Stomach smooth muscle (tissue), 2 donors: Measurements from ENCODE around the gene BMPR1A.
A peak's percentile ranks its signal among the peaks of the same experiment; 100 is the strongest.

Experiments
- H3K27ac ChIP-seq: one replicate; pipeline ENCODE4 v1.7.0; 2013; ENCODE audit warnings: mild to moderate bottlenecking, low read length, inconsistent platforms
- H3K27me3 ChIP-seq, 2 donors: one replicate each; pipeline ENCODE4 v1.7.0; 2013; ENCODE audit warnings: low read length in 2 of 2; ENCODE audit not compliant: insufficient read depth in 2 of 2, control insufficient read depth in 1 of 2
- H3K36me3 ChIP-seq, 2 donors: one replicate each; pipeline ENCODE4 v1.7.0; 2013; ENCODE audit warnings: low read length in 2 of 2; ENCODE audit not compliant: control insufficient read depth in 2 of 2, insufficient read depth in 2 of 2
- H3K4me1 ChIP-seq: one replicate; pipeline ENCODE4 v1.7.0; 2013; ENCODE audit warnings: low read length; ENCODE audit not compliant: control insufficient read depth, insufficient read depth
- H3K4me3 ChIP-seq, 2 donors: one replicate each; pipeline ENCODE4 v1.7.0; 2013; ENCODE audit warnings: low read length in 2 of 2
- H3K9ac ChIP-seq, 2 donors: one replicate each; pipeline ENCODE4 v1.7.0; 2013; ENCODE audit warnings: low read length in 2 of 2, mild to moderate bottlenecking in 1 of 2
- H3K9me3 ChIP-seq, 2 donors: one replicate each; pipeline ENCODE4 v1.7.0; 2013; ENCODE audit warnings: low read length in 2 of 2; ENCODE audit not compliant: control insufficient read depth in 2 of 2
- donor health status: healthy.
- donor health status: Pancreatic carcinoma.

BMPR1A gene

DNA sequence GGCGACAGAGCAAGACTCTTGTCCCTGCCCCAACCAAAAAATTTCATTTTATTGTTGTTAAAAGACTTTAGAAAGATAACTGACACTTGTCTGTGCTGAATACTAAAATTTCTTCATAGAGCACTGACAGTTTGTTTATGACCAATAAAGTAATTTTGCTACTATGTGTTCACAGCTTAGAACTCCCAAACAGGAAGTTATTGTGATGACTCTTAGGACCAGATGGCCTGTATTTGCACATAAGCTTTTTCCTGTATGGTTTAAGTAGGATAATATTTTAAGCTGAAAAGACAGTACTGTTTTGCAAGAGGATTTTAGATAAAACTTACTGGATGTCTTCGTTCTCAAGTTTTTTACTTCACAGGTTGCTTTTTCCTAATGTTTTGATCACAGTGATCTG is 120.3 kb downstream of the BMPR1A start:
- no peak overlapping the region for H3K9ac ChIP-seq
- H3K27ac ChIP-seq = no peak overlapping the region
- H3K9me3 ChIP-seq = no peaks in the 10 kb centered on the region
- no peaks in the 10 kb centered on the region for H3K27me3 ChIP-seq
- H3K36me3 ChIP-seq = peaks cover 0 to 10% of the 10 kb centered on the region in 2 donors
- peaks cover 3% of the 10 kb centered on the region for H3K4me1 ChIP-seq
- H3K4me3 ChIP-seq = no peak overlapping the region

DNA sequence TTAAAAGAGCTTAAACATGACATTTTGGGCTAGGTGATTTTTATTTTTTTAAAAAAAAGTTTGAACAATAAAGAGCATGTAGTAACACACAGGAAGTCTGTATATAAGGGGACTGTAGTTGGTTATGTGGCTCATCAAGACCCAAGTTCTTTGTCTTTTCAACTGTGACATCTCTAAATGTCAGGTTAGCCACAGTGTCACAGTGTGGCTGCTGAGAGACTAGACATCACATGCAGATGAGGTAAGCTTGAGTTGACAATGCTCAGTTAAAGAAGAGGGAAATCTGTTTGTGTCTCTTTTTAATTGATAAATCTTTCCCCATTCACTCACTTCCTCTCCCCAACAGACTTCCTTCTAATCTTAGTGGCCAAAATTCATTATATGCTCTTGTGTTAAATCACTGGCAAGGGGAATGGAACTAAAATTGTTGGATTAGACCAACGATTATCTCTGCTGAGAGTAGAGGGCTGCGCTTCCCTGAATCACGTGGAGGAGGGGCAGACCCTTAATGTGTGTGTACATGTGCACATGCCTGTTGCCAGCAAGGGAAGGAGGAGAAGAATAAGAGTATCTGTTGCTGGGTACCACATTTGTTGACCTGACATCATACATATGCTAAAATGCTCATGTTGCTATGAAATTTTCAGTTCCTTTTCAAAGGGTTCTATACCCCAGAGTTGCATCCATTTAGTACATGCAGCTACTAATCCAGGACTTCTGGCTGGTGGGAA is 122.7 kb downstream of the BMPR1A start:
- no peaks in the 10 kb centered on the region for H3K27me3 ChIP-seq
- H3K9ac ChIP-seq = no peak overlapping the region
- no peak overlapping the region for H3K27ac ChIP-seq
- H3K4me3 ChIP-seq = no peak overlapping the region
- peaks cover 0 to 10% of the 10 kb centered on the region in 2 donors for H3K36me3 ChIP-seq
- H3K9me3 ChIP-seq = no peaks in the 10 kb centered on the region
- H3K4me1 ChIP-seq = no peaks in the 10 kb centered on the region

DNA sequence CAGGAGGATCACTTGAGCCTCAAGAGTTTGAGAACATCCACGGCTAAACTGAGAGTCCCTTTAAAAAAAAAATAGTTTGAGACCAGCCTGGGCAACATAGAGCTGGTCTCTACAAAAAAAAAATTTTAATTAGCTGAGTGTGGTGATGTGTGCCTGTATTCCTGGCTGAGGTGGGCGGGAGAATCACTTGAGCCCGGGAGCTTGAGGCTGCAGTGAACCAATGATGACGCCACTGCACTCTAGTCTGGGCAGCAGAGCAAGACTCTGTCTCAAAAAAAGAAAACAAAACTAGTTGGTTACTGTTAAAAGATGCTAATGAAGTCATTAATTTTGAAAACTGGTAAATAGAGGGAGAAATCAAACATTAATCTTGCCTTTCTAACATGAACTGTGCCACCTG is 124.6 kb downstream of the BMPR1A start:
- H3K4me3 ChIP-seq = no peak overlapping the region
- H3K36me3 ChIP-seq = peaks cover 0 to 10% of the 10 kb centered on the region in 2 donors
- no peak overlapping the region for H3K9ac ChIP-seq
- H3K27me3 ChIP-seq = no peaks in the 10 kb centered on the region
- no peaks in the 10 kb centered on the region for H3K9me3 ChIP-seq
- H3K4me1 ChIP-seq = no peaks in the 10 kb centered on the region
- H3K27ac ChIP-seq = no peak overlapping the region

DNA sequence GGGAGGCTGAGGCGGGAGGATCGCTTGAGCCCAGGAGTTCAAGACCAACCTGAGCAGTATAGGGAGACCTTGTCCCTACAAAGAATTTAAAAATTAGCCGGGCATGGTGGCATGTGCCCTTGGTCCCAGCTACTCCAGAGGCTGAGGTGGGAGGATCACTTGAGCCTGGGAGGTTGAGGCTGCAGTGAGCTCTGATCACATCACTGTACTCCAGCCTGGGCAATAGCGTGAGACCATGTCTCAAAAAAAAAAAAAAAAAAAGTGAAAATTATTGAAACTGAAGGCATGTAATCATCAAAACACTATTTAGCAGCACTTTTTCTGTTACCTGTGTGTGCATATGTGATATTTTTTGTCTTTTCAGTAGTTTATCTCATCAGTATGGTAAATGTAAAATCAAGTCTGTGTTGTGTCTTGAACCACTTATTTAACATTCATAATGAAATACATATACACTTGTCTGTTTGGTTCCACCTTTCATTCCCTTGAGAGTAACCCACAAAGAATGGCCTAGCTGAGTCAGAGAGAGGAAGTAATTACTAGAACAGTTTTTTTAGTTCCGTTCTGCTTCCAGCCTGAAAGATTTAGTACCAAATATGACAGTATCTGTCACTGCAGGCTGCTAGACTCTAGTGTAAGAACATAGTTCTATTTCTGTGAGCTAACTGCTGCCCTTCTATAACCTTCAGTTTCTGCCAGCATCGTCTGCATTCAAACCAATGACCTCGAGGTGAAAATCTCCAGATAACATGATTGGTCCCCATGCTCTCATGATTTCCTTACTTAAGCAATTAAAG is 132.4 kb downstream of the BMPR1A start:
- H3K27me3 ChIP-seq = no peaks in the 10 kb centered on the region
- peak overlapping the region; percentile 18 for H3K27ac ChIP-seq
- no peak overlapping the region for H3K4me3 ChIP-seq
- H3K36me3 ChIP-seq = peaks cover 0 to 6% of the 10 kb centered on the region in 2 donors
- H3K4me1 ChIP-seq = peaks cover 6% of the 10 kb centered on the region
- H3K9me3 ChIP-seq = no peaks in the 10 kb centered on the region
- H3K9ac ChIP-seq = no peak overlapping the region

DNA sequence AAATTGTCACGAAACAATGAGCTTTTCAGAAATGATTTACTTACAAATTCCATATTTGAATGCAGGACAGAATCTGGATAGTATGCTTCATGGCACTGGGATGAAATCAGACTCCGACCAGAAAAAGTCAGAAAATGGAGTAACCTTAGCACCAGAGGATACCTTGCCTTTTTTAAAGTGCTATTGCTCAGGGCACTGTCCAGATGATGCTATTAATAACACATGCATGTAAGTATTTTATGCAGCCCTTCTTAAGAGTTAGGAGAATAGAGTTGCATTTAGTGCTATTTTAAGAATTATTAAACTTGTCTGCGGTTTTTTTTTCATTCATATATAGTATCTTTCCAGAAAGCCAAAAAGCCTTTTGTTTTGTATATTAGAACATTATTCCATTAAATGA is 133.6 kb downstream of the BMPR1A start:
- Histone ChIP-seq H3K9ac (no peak overlapping the region), H3K27me3 (no peaks in the 10 kb centered on the region), H3K36me3 (peaks cover 0 to 6% of the 10 kb centered on the region in 2 donors), H3K9me3 (no peaks in the 10 kb centered on the region), H3K4me3 (no peak overlapping the region), H3K4me1 (peaks cover 6% of the 10 kb centered on the region), H3K27ac (no peak overlapping the region)

DNA sequence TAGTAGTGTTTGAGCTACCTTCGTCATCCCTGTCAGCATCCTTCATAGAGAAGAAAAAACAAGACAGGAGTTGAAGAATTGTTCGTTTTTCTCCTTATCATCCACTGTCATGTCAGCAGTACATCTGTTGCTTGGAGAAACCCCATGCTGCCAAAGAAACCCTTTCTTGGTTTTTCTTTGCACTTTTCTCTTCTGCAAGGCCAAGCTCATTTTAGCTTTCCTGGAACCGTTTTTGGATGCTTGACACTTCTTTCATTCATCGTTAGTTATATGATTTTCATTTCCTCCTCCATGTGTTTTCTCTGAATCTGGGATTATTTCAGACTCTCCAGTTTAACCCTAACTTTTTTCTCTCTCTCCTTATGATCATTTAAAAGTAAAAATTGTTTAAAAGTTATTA is 142.1 kb downstream of the BMPR1A start:
- H3K27ac ChIP-seq = no peak overlapping the region
- H3K9ac ChIP-seq = no peak overlapping the region
- H3K27me3 ChIP-seq = no peaks in the 10 kb centered on the region
- peaks cover 6 to 9% of the 10 kb centered on the region in 2 donors for H3K36me3 ChIP-seq
- no peaks in the 10 kb centered on the region for H3K9me3 ChIP-seq
- H3K4me1 ChIP-seq = peaks cover 13% of the 10 kb centered on the region
- H3K4me3 ChIP-seq = no peak overlapping the region

DNA sequence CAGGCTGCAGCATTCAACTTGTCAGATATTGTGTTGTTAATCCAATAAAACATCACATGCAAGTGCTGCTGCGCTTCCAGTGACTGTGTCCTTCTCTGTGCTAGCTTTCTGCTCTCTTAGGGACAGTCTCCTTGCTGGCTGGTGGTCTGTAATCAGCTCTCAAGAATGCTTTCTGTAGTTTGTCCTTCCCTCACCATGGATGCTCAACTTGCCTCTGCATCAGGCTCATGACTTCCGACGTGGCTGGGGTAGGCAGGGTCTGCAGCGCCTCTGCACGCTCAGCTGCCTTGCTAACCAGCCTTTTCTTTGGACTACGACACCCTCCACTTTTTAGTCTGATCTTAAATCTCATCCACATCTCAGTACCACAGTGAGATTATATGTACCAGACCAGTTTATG is 142.7 kb downstream of the BMPR1A start:
- Histone ChIP-seq H3K9ac (no peak overlapping the region), H3K4me3 (no peak overlapping the region), H3K27ac (no peak overlapping the region)

DNA sequence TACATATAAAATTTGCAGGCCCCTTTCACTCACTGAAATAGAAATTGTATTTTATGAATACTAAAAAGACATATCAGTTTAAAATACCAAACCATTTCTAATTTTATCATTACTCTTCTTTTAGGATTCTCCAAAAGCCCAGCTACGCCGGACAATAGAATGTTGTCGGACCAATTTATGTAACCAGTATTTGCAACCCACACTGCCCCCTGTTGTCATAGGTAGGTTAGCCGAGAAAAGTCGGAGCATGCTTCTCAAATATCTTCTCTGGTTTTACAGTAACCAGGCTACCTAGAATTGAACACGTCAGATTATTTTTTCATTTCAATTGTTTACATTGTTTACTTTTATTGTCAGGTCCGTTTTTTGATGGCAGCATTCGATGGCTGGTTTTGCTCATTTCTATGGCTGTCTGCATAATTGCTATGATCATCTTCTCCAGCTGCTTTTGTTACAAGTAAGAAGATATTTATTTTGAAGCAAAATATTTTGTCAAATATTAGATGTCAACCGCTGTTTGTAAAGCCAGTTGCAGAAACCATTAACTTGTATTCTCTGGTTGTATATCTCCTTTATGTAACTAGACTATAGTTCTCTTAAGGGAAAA is 143.4 kb downstream of the BMPR1A start:
- no peaks in the 10 kb centered on the region for H3K27me3 ChIP-seq
- no peak overlapping the region for H3K27ac ChIP-seq
- H3K36me3 ChIP-seq = peaks cover 6 to 11% of the 10 kb centered on the region in 2 donors
- H3K9me3 ChIP-seq = no peaks in the 10 kb centered on the region
- peak overlapping the region in 1 of 2 donors; percentile 43 for H3K9ac ChIP-seq
- H3K4me3 ChIP-seq = no peak overlapping the region
- H3K4me1 ChIP-seq = peaks cover 13% of the 10 kb centered on the region

More for the DNA sequence above, 142.7 kb downstream of the BMPR1A start:
- peaks cover 13% of the 10 kb centered on the region for H3K4me1 ChIP-seq
- peaks cover 6 to 9% of the 10 kb centered on the region in 2 donors for H3K36me3 ChIP-seq
- no peaks in the 10 kb centered on the region for H3K27me3 ChIP-seq
- no peaks in the 10 kb centered on the region for H3K9me3 ChIP-seq

DNA sequence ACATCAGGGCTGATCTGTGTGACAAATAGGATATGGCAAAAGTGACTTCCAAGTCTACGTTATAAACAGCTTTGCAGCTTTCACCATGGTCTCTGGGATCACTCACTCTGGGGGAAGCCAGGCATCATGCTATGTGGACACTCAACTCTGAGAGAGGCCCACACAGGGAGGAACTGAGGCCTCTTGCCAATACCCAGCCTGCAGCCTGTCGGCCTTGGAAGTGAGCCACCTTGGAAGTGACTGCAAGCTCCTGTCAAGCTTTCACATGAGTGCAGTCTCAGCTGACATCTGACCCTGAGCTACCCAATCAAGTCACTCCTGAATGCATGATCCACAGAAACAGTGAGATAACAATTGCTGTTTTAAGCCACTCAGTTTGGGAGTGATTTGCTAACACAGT is 144.5 kb downstream of the BMPR1A start:
- no peaks in the 10 kb centered on the region for H3K27me3 ChIP-seq
- peak overlapping the region in 1 of 2 donors; percentile 43 for H3K9ac ChIP-seq
- no peaks in the 10 kb centered on the region for H3K9me3 ChIP-seq

DNA sequence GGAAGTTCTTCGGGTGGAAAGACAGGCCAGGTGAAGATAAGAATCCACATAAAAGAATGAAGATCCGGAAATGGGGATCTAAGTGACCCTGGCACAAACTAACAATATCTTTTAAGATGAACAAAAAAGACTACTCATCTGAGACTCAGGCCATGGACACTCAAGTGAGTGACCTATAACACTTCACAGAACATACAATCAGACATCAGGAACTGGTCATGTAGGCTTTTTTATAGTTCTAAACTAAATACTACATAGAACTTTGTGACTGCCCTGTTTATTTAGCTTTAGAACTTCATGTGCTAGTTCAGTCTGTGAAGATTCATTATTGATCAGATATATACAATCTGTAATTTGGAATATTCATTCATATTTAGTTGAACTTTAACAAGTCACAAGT is 148.2 kb downstream of the BMPR1A start:
- no peak overlapping the region for H3K9ac ChIP-seq
- H3K27ac ChIP-seq = no peak overlapping the region
- no peaks in the 10 kb centered on the region for H3K27me3 ChIP-seq
- H3K4me3 ChIP-seq = no peak overlapping the region
- H3K36me3 ChIP-seq = peaks cover 15 to 25% of the 10 kb centered on the region in 2 donors
- H3K9me3 ChIP-seq = no peaks in the 10 kb centered on the region
- peaks cover 10% of the 10 kb centered on the region for H3K4me1 ChIP-seq

More for the DNA sequence above, 144.5 kb downstream of the BMPR1A start:
- no peak overlapping the region for H3K4me3 ChIP-seq
- peak overlapping the region; percentile 68 for H3K27ac ChIP-seq
- H3K4me1 ChIP-seq = peaks cover 15% of the 10 kb centered on the region
- peaks cover 6 to 18% of the 10 kb centered on the region in 2 donors for H3K36me3 ChIP-seq
